GM18526 (cell line): ENCODE data around the gene KHNYN.

Experiments used
- POLR2A ChIP-seq: IDR thresholded peaks from 3 replicates; pipeline ENCODE4 v1.6.1; 2011; ENCODE audit not compliant: insufficient read length; ENCODE audit errors: extremely low read depth

Gene KHNYN

DNA sequence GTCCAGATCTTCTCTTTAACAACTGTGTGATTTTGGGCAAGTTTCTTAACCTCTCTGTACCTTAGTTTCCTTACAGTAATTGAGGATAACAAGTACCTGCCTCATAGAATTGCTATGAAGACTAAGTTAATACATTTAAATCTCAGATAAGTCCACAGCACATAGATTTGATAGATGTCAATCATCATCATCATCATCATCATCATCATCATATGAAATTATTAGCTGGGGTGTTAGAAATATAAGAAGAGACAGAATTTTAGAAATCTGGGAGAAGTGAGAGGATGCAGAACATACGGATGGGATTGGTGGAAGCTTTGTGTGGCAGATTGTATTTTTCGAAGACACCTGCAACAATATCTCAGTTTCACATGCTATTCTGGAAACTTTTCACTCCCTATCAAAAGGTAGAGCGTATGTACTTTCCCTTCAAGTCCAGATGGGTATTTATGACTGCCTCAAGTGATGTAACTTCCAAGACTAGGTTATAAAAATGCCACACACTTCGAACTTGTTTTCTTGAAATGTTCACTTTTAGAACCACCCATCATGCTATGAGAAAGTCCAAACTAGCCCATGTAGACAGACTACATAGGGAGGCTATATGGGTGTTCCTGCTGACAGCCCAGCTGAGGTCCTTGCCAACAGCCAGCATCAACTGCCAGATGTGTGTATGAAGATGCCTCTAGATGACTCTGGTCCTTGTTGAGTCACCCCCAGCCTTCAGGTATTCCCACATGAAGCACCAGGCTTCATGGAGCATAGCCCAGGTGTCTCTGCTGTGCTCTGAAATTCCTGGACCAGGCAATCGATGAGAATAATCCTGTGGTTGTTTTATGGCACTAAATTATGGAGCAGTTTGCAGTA lies 33.5 kb downstream of the KHNYN start:
- no peak for TF ChIP-seq POLR2A

DNA sequence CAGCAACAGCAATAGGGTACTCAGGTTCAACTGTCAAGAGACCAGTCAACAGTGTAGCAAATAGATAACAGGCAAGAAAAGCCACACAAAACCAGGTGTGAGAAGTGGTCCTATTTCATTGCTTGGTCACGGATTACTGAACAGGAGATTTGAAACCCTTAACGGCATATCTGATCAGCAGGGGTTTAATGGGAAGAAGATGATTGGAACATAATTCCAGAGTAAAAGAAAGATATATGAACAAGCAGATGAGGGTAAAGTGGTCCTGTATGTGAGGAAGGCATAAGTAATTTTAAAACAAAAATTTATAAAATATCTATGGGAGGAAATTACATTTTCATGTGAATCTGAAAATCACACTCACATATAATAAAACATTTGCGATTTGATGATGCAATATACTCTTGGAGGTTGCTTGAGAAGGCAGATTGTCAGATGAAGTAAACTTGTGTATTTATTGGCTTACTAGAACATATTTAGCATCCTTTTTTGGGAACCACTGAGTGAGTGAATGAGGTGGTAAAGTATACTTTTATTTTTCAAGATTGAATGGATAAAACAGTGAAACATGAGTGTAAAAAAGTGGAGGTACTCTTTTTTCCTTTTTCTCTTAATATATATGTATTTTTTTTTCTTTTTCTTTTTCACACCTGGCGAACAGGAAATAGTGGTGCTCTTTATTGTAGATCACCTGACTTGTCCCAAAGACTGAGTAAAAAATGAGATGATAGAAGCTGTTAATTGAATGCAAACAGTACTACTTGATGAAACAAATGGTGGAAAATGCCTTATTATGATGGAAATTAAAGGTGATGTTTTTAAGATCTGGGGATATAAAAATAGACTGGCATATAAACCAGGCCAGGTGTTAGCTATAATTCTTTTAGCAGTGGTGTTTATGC lies 34.4 kb downstream of the KHNYN start:
- no peak for TF ChIP-seq POLR2A

GRCh38 chr14:24465368-24465767 lies 35.6 kb downstream of the KHNYN start:
- TF ChIP-seq POLR2A = no peak

- no peak for TF ChIP-seq POLR2A
These were observed 36.1 kb downstream of the KHNYN start for GRCh38 chr14:24465805-24466204.

GRCh38 chr14:24473211-24473610 lies 43.5 kb downstream of the KHNYN start:
- no peak for TF ChIP-seq POLR2A

DNA sequence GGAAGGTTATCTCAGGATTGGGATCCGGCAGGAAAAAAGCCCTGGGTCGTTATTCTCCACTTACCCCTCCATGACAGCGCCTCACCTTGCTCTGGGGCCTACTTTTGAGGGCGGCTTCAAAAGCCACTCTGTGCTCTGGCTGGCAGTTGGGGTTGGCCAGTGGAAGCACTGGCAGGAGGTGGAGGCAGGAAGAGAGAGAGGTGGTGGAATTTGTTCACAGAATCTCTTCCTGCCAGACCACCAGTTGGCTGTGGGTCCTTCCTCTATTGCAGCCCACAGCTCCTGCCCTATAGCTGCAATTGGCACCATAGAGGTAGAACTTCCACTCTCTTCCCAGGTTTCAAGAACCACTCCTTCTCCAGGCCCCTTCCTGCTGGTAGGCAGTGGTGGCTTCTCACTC lies 45.5 kb downstream of the KHNYN start:
- no peak for TF ChIP-seq POLR2A

- no peak for TF ChIP-seq POLR2A
These were observed 52.0 kb downstream of the KHNYN start for GRCh38 chr14:24481622-24482324.

DNA sequence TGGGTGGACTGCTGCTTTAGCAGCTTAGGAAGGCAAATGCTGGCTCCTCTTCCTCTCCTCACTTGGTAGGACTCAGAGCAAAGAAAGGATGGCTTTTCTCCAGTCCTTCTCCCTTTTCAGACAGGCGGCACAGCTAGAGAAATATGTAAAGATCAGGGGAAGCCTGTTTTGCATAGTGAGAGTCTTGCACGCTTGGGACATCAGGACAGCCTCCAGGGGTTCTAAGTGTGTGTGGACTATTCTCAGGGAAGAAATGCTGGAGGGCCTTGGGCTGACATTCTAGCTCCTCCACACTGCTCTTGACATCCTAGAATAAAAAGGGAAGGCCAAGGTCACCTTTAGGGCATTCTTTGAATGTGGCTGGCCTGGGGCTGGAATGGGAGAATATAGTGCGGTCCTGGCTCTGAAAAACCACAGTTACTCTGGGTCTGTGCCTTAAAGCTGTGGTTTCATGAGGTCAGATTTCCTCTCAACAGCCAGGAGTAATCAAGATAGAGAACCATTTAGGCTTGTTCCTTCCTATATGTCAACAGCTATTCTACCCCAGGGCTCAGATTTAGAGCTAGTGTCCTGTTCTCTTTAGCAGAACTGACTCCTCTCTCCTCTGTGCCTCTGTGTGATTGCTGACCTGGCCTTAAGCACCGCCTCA lies 54.0 kb downstream of the KHNYN start:
- TF ChIP-seq POLR2A = no peak
